Stimulated activated CD4-positive, alpha-beta T cell treated with anti-CD3 and anti-CD28 coated beads, TNF-alpha, amount 100 ng/mL, for 24 hours (primary cell): ENCODE data around the gene CCDC107.
A peak's percentile ranks its signal among the peaks of the same experiment; 100 is the strongest.
"Not testable (repeated sequence)": the region's sequence is repeated elsewhere in the genome, so short reads cannot be mapped to it uniquely, and the experiment has no call there.

ENCODE experiments used
- DNase-seq, 3 experiments: peaks; one replicate each; pipeline ENCODE4 v3.0.0-alpha.2; 2020; ENCODE audit warnings: low read depth in 3 of 3

Gene CCDC107

GRCh38 chr9:35638751-35639150 is 19.3 kb upstream of the CCDC107 start:
- not testable (repeated sequence) for DNase-seq

GRCh38 chr9:35639225-35639624 is 18.9 kb upstream of the CCDC107 start:
- DNase-seq: not testable (repeated sequence)

DNA sequence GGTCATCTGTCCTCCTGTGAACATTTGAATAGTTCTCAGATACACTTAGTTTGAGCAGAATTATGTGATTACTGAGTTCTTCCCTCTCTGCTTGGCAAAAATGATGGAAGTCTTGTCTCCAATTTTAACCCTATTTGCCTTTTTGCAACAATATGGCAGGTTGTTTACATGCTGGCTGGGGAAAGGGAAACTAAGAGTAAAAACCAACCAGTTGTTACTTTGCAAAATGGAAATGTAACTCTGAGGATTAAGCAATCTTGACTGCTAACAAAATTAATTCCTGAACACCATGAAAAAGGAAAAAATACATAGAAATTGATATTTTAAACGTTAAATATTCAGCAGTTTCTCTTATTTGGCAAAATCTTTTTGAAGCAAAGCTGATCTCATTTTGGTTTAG is 18.5 kb upstream of the CCDC107 start:
- DNase-seq: no peak

DNA sequence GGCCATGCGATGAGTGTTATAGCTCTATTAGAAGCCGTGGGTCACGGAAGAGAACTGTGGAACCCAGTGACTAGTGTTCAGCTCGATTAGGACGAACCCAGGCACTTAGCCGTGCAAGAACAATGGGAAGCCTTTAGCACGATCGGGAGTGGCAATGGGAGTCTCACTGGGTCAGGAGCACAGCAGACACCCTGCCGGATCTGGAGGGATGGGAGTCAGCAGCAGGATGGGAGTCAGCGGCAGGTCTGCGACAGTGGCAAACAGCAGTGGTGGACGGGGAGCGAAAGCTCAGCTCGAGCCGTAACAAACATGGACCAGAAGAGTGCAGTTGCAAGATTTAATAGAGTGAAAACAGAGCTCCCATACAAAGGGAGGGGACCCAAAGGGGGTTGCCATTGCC is 17.7 kb upstream of the CCDC107 start:
- DNase-seq: not testable (repeated sequence)

- DNase-seq: not testable (repeated sequence)
These were observed 16.6 kb upstream of the CCDC107 start for GRCh38 chr9:35641478-35641877.

- no peak for DNase-seq
These were observed 15.0 kb upstream of the CCDC107 start for GRCh38 chr9:35643046-35643445.

DNA sequence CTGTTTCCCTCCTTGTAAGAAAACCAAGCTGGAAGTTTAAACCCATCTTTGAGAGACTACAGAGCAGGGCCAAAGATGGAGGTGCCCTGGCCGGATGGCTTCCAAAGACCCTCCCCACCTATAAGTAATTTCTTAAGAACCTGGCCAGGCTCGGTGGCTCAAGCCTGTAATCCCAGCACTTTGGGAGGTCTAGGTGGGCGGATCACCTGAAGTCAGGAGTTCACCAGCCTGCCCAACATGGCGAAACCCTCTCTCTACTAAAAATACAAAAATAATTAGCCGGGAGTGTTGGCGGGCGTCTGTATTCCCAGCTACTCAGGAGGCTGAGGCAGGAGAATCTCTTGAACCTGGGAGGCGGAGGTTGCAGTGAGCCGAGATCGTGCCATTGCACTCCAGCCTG is 12.4 kb upstream of the CCDC107 start:
- not testable (repeated sequence) for DNase-seq

GRCh38 chr9:35646153-35646532 is 11.9 kb upstream of the CCDC107 start:
- peak in 1 of 3 experiments; percentile 21 for DNase-seq

DNA sequence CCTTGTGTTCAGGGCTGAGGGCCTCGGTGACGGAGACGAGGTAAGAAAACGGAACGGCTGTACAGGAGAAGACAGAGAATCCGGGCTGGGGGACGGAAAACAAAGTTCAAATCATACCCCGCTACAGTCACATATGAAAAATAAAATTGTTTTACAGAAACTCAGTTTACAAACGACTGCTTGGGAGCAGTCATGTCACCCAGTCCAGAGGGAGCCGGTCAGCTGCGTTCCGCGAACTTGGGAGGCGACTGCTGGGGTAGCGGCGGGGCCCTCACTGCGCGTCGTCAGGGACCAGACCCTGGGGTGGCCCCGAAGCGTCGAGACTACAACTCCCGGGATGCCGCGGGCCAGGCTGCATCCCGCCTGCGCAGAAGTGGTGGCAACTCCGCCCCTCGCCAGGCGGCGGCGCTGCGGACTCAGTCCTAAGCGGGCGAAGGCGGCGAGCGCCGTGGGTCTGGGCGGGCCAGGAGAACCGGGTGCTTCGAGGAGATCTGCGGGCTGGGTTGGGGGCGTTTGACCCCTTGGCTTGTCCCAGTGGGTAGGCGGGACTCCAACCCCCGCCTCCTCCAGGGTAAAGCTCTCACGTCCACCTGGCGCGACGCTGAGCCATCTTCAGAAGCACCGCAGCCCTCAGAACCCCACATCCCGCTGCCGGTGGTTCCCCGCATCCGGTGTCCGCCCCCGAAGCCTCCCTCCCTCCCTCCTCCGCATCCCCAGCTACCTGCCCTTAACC is 11.4 kb upstream of the CCDC107 start:
- peak; percentile 83 to 89 (median 83) for DNase-seq

- DNase-seq: peak in 2 of 3 experiments; percentile 17 to 49
These were observed 8.4 kb upstream of the CCDC107 start for GRCh38 chr9:35649431-35650340.

DNA sequence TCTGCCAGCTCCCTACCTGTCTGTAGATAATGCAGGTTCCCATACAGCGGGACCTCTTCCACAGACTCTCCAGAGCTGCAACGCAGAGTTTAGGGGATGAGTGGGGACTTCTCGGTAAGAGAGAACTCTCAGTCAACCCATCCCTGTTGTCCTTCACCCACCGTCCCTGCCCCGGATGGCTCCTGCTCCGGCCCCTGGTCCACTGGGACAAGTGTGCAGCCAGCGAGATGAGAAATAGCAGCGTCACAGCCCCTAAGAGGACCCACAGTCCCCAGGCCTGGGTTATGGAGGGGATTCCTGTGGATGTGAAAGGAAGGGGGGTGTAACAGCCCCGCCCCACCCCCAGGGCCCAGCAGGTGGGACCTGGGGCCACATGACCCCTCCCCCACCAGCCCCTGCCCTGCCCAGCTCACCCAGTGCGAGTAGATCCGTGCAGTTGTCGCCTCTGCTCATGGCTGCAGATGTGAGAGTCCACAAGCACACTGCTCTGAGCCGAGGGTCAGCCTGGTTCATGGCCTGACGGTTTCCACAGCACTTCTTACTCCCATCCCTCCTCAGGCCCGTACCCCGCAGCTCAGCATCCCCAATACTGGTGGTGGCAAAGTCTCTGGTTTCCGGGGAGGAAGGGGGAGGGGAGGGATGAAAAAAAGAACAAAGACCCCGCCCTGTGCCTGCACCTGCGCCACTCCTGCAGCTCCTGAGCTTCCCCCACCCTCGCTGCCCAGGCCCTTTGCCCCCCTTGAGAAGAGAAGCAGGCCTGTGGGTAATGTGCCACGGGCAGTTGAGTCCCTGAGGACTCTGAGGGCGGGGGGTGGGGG is 7.5 kb upstream of the CCDC107 start, which contains the start of gene SIT1:
TSS of gene SIT1 (minus strand) at position 591 of the 818 bp plus-strand sequence. CDS start at position 513, 78 bp downstream.
- DNase-seq: peak in 1 of 3 experiments; percentile 58

GRCh38 chr9:35651956-35652828 is 5.9 kb upstream of the CCDC107 start:
- no peak for DNase-seq

DNA sequence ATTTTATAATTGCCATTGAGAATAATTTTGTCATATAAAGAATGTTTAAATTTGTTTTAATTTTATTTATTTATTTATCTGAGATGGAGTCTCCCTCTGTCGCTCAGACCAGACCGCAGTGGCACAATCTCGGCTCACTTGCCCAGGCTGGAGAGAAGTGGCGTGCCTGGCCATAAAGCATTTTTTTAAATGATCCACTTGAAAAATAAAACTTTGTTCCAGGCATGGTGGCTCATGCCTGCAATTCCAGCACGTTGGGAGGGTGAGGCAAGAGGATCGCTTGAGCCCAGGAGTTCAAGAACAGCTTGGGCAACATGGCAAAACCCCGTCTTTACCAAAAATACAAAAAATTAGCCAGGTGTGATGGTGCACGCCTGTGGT is 5.3 kb upstream of the CCDC107 start:
- no peak for DNase-seq

GRCh38 chr9:35653611-35654010 is 4.5 kb upstream of the CCDC107 start:
- DNase-seq: no peak

DNA sequence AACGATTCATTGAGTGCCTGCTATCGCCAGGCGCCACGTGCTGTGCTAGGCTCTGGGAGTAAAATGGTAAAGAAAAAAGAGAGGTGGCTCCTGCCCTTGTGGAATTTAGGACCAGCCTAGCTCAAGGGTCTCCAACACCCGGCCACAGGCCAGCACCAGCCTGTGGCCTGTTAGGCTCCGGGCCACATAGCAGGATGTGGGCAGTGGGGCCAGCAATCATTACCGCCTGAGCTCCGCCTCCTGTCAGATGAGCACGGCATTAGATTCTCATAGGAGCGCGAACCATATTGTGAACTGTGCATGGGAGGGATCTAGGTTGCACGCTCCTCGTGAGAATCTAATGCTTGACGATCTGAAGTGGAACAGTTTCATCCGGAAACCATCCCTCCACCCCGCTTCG is 1.7 kb upstream of the CCDC107 start:
- DNase-seq: no peak

DNA sequence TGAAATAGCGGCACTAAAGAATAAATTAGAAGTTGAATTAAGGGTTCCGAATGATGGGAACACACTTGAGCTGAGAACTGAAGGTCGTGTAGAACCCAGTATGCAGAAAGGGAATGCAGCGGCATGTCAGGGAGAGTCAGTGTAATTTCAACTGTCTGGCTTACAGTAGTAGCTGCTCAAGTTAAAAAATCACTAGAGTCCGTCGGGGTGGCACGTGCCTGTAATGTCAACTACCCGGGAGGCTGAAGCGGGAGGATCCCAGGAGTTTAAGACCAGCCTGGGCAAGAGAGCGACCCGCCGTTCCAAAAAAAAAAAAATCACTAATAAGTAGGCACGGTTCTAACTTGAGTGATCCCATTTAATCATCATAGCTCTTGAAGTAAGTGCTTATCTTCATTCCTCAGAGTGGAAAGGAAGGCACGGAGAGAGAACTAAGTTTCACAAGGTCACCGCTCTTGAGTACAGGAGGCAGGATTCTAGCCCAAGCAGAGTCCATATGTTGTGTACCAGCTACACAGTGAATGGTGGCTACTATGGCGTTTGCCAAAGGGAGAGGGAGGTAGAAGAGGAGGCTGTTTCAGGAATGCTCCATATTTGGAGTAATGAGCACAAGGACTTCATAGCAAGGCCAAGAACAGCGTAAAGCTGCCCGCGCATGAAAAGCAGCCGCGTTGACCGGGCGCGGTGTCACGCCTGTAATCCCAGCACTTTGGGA is 1.1 kb upstream of the CCDC107 start:
- DNase-seq: no peak

GRCh38 chr9:35657546-35658136 is 451 bp upstream of the CCDC107 start, which contains the start of gene RMRP:
RMRP (minus strand) TSS chr9:35658019.
- DNase-seq: peak; percentile 89 to 97 (median 90)

- no peak for DNase-seq
These were observed 802 bp downstream of the CCDC107 start for GRCh38 chr9:35658968-35659220.

- no peak for DNase-seq
These were observed 1.2 kb downstream of the CCDC107 start for GRCh38 chr9:35659340-35659739.

DNA sequence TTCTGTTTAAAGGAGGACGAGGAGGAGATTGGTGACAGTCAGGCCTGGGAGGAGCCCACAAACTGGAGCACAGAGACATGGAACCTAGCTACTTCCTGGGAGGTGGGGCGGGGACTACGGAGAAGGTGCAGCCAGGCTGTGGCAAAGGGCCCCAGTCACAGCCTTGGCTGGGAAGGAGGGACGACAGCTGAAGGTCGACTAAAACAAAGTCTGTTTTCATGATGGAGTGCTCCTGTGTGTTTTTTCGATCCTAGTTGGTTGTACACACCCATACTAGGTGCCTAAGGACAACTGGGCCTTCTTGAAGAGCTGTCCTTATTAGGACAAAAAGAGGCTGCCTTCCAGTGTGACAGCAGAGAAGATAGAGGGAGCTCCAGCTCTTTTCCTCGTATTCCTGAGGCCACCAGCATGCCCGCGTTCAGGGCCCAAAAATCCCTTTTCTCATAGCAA is 2.9 kb downstream of the CCDC107 start:
- DNase-seq: no peak
